Stimulated activated CD4-positive, alpha-beta T cell treated with anti-CD3 and anti-CD28 coated beads, Interleukin-4, amount 100 ng/mL, for 1 hour (primary cell): ENCODE measurements around the gene RETN.
"Not testable (repeated sequence)": the region's sequence is repeated elsewhere in the genome, so short reads cannot be mapped to it uniquely, and the experiment has no call there.

Experiments
- DNase-seq: peaks from one replicate; pipeline ENCODE4 v3.0.0-alpha.2; 2020

RETN gene

DNA sequence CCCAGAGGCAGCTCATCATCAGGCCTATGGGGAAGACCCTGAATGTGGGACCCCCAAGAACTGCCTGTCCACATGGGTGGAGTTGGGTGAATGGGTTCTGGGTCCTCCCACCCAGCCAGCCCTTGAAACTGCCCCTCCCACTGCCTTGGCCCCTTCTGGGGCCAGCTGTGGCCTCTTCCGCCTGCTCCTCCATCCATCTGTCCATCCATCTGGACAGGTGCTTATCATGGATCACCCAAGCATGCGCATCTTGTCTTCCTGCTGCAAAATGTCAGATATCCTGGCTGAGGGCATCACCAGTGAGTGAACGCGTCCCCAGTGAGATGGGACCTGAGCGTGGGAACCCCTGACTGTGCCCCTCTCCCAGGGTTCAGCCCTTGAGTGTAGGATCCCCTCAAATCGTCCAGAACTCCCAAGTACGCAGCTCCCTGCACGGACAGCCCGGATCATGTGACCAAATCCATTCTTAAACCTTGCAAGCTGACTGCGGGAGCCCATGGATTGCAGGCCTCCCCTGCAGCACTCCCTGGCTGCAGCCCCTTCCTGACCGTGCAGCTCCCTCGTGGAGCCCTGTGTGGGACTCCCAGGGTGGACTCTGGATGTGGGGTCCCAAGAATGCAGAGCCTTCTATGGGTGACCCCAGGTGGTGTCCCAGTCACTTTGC is 29.9 kb upstream of the RETN start:
- DNase-seq, result no peak

DNA sequence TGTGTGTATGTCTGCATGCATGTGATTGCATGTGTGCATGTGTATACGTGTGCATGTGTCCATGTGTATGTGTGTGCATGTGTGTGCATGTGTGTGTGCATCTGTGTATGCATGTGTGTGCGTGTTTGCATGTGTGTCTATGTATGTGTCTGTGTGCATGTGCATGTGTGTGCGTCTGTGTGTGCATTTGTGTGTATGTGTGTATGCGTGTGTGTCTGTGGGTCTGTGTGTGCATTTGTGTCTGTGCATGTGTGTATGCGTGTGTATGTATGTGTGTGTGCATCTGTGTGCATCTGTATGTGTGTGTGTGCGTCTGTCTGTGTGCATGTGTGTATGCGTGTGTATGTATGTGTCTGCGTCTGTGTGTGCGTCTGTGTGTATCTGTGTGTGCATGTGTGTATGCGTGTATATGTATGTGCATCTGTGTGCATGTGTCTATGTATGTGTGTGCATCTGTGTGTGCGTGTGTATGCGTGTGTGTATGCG is 28.9 kb upstream of the RETN start:
- no peak for DNase-seq

DNA sequence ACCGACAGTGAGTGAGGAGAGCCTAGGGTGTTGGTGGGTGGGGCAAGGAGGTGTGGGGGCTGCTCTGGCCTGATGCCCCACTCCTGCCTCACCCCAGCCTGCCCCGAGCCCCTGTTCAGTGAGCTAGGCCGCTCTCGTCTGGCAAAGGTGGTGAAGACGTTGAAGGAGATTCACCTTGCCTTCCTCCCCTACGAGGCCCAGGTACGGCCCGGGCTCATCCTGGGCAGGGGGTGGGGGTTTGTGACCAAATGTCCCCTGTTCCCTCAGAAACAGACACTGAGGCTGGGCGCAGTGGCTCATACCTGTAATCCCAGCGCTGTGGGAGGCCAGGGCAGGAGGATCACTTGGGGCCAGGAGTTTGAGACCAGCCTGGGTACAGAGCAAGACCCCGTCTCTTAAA is 28.0 kb upstream of the RETN start:
- no peak for DNase-seq

DNA sequence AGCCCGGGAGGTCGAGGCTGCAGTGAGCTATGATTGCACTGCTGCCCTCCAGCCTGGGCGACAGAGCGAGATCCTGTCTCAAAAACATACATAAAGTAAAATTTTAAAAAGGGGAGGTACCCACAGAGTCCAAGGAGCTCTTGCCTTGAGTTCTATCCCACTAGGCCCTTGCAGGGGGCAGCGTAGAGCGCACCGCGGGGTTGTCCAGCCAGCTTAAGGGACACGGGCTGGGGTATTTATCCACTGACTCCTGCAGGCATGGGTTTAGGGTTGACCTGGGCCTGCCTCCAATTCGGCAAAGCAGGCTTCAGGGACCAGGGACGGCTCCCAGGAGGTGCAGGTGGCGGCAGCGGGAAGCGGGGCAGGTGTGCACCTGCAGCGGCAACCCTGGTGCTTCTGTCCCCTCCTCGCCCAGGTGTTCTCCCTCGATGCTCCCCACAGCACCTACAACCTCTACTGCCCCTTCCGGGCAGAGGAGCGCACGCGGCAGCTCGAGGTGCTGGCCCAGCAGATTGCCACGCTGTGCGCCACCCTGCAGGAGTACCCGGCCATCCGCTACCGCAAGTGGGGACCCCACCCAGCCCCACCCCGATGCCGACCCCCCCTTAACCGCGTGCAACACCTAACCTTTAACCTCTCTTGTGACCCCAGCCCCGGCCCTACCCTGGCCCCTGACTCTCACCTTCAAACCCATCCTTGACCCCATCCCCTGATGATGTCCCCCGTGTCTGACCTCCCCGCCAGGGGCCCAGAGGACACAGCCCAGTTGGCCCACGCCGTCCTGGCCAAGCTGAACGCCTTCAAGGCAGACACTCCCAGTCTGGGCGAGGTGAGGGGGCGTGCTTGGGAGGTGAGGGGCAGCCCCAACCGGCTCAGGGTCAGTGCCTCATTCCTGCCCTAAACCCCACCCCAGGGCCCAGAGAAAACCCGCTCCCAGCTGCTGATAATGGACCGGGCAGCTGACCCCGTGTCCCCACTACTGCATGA is 27.3 kb upstream of the RETN start:
- DNase-seq, result no peak

DNA sequence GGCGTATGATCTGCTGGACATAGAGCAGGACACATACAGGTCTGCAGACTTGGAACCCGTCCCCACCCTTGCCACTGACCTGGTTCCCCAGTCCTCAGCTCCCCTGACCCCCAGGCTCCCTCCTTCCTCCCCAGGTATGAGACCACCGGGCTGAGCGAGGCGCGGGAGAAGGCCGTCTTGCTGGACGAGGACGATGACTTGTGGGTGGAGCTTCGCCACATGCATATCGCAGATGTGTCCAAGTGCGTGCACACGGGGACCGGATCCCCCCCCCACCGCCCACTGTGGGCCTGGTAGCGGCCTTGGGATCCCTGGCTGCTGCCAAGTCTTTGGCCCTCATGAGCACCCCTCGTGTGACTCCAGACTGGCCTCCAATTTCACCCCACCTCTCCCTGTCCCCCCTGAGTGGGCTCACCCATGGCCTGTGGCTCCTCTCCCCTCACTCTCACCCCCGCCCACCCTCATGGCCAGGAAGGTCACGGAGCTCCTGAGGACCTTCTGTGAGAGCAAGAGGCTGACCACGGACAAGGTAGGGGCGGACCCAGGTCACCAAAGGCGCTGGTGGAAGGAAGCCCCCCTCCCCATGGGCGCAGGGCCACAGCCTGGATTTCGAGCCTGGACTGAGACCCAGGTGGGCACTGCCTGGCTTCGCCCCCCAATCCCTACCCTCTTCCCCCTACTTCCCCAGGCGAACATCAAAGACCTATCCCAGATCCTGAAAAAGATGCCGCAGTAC is 26.4 kb upstream of the RETN start:
- no peak for DNase-seq

DNA sequence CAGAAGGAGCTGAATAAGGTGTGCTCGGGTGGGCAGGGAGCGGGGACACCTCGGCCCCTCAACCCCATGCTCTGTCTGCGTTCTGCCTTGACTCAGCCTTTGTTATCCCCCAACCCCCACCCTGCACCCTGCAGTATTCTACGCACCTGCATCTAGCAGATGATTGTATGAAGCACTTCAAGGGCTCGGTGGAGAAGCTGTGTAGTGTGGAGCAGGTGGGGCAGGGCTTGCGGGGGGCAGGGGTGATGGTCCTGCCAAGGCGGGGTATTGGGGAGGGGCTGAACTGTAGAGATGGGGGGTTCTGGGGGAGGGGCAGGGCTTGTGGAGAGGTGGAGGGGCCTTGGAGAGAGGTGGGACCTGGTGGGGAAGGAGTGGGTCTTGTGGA is 25.8 kb upstream of the RETN start:
- DNase-seq, result no peak

DNA sequence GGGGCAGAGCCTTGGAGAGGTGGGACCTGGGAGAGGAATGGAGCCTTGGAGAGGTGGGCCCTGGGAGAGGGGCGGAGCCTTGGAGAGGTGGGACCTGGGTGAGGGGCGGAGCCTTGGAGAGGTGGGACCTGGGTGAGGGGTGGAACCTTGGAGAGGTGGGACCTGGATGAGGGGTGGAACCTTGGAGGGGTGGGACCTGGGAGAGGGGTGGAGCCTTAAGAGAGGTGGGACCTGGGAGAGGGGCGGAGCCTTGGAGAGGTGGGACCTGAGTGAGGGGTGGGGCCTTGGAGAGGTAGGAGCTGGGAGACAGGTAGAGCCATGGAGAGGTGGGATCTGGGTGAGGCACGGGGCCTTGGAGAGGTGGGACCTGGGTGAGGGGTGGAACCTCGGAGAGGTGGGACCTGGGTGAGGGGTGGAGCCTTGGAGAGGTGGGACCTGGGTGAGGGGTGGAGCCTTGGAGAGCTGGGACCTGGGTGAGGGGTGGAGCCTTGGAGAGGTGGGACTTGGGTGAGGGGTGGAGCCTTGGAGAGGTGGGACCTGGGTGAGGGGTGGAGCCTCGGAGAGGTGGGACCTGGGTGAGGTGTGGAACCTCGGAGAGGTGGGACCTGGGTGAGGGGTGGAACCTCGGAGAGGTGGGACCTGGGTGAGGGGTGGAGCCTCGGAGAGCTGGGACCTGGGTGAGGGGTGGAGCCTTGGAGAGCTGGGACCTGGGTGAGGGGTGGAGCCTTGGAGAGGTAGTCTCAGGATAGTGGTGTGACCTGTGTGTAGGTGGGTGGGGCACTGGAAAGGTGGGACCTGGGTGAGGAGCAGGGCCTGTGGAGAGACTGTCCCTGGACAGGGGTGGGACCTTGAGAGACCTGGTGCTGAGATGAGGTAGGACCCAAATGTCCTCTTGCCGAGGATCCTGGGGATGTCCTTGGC is 25.0 kb upstream of the RETN start:
- DNase-seq, result not testable (repeated sequence)

DNA sequence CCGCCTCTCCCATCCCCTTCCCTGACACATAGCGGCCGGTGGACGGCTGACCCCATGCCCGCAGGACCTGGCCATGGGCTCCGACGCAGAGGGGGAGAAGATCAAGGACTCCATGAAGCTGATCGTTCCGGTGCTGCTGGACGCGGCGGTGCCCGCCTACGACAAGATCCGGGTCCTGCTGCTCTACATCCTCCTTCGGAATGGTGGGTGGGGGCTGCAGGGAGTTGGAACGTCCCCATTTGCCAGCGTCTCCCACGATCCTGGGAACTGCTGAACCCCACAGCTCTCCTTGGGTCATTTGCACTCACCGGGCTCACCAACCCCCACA is 24.3 kb upstream of the RETN start:
- DNase-seq, result no peak

DNA sequence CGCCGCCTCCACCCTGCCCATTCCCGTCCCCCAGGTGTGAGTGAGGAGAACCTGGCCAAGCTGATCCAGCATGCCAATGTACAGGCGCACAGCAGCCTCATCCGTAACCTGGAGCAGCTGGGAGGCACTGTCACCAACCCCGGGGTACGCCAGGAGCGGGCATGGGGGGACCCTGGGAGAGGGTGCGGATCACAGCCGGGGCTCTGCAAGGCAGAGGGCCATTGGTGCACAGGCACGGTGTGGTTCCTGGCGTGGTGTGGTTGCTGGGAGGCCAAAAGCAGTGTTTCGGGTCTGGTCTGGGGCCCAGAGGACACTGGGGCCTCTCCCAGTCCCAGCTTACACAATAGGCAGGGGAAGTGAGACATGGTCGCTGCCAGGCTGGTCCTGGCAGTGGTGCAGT is 23.7 kb upstream of the RETN start:
- DNase-seq, result no peak

DNA sequence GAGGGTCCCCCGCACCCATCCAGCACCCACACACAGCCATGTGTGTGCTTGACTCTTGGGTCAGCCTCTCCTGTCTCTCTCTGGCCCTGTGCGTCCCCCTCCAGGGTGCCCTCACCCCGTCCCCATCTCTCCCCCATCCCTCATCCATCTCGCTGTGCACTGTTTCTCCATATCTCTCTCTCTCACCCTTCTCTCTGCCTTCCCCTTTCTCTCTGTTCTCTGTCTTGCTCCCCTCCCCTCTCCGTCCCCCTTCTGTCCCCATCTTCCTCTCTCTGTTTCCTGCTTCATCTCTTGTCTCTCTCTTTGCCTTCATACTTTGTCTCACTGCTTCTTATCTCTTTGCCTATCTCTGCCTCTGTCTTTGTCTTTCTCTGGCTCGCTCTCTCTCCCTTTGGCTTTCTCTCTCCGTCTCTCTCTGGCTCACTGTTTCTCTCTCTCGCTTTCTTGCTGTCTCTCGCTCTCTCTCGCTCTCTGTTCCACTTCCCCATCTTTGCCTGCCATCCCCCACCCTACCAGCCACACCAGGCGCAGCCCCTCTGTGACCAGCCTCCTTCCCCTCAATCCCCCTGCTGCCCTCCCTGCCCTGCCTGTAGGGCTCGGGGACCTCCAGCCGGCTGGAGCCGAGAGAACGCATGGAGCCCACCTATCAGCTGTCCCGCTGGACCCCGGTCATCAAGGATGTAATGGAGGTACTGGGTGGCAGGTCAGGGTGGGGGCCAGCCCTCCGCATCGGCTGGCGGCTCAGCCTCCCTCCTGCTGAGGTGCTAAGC is 23.0 kb upstream of the RETN start:
- no peak for DNase-seq

DNA sequence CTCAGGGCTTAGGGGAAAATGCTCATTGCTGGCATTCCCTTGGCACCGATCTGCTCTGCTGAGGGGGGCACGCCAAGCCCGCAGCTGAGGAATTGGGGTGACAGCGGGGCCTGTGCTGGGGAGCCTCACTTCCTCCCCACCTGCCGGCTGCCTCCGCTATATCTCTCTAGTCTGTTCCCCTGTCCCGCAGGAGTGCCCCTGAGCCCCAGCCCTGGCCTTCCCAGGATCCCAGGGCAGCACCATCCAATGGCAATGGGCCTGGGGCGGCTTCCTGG is 22.5 kb upstream of the RETN start:
- DNase-seq, result no peak

DNA sequence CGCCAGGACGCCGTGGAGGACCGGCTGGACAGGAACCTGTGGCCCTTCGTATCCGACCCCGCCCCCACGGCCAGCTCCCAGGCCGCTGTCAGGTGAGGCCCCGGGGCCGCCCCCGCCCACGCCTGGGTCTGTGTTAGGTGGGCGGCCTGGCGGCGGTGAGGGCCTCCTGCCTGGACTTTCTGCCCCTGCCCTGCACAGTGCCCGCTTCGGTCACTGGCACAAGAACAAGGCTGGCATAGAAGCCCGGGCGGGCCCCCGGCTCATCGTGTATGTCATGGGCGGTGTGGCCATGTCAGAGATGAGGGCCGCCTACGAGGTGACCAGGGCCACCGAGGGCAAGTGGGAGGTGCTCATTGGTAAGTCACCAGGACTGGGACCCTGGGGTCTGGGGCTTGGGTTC is 21.7 kb upstream of the RETN start:
- DNase-seq, result no peak

DNA sequence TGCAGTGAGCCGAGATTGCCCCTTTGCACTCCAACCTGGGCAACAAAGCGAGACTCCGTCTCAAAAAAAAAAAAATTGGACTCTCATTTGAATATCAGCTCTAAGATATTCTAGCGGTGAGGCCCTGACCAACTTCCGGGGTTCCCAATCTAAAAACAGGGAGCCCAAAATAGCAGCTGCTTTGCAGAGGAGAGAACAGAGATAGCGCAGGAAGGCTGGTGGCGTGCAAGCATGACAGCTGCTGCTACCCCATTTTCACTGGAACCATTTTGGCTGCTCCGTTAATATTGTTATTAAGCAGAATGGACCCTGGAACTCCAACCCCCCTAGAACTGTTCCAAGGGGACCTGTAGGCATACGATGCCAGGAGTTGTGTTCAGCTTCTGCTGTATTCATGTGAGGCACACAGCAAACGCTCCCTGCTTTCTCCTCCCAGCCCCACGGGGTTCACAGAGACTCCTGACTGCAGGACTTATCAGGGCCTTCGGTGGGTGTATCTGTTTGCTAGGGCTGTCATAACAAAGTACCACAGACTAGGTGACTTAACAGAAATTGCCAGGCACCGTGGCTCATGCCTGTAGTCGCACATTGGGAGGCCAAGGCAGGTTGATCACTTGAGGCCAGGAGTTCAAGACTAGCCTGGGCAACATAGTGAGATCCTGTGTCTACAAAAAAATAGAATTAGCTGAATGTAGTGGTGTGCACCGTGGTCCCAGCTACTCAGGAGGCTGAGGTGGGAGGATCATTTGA is 20.4 kb upstream of the RETN start:
- DNase-seq, result no peak

DNA sequence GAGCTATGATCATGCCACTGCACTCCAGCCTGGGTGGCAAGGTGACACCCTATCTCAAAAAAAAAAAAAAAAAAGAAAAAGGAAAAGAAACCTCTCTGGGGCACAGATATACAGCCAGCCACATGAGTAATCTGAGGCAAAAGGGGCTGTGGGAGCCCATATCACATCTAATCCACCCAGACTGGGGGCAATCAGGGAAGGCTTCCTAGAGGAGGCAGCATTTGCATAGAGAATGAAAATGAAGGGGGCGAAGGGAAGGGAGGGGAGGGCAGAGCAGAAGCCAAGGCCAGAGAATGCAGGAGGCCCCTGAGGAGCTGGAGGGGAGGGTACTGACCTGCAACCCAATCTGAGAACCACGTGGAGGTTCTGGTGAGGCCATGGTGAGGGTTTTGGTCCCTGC is 18.7 kb upstream of the RETN start:
- no peak for DNase-seq

DNA sequence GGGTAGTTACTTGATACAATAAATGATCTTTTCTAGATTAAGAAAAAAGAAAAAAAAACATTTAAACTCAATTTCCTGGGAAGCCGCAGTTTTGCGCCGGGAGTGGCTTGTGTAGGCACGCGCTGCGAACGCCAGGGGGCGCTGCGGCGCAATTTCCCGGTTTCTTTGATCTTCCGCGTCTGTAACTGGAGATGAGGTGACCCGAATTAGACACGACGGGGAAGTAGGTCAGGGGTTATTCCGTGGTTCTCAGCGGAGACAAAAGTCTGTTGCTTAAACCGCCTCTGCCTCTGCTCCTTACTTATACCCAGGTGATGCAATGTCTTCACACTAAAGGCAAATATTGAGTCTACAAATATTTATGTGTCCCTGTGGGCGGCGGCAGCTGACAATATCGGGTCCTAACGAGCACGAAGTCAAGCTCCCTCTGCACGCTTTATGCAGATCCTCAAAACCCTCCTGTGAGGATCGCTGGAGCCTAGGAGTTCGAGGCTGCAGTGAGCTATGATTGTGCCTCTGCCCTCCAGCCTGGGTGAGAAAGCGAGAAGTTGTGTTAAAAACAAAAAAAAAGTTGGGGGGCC is 16.7 kb upstream of the RETN start:
- DNase-seq, result peak; percentile 85

DNA sequence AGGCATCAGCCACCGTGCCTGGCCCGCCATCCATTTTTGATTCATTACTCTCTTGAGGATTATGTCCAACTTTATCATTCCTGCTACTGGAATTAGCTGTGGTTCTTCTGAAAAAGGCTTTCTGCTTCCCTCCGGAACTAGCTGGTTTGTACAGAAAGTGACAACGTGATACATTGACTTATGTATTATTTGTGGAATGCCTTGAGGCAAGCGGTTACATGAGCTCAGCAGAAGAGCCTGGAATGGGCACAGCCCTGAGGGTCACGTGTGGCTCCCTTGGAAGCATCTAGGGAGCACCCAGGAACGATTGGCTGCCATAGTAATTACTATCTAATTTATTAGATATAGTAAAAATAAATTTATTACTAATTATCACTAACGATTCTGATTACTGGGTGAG is 14.4 kb upstream of the RETN start:
- DNase-seq, result no peak

DNA sequence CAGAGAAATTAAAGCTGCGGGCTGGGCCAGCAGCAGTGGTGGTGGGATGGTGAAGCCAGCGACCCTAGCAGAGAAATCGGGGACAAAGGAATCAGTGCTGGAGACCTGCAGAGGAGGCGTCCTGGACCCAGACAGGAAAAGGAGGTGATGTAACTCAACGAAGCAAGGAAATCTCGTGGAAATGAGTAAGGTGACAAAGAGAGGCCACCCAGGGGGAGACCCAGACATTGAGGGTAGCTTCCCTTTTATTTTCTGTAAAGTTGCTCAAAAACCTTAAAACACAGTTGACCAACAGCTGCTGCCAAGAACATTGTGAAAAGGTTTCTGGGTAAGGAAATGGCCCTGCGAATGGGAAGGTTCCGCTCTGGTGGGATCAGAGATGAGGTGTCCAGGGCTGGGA is 13.3 kb upstream of the RETN start:
- DNase-seq, result no peak

DNA sequence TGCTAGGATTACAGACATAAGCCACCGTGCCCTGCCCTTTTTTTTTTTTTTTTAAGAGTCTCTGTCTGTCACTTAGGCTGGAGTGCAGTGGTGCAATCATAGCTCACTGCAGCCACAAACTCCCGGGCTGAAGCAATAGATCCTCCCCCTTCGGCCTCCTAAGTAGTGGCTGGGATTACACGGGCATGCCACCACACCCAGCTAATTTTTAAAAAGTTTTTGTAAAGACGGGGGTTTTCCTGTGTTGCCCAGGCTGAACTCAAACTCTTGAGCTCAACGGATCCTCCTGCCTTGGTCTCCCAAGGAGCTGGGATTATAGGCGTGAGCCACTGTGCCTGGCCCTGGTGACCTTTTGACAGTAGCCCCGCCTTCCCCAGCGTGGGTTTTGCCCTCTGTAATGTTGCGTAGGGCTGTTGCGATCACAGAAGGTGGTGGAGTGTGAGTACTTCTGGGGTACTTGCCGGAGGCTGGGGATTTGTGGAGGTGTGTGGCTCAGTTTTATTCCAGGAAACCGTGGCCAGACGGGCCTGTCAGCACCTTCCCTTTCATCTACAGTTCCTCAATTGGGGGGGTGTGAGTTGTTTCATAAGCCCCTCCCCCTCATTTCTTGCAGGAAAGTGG is 11.6 kb upstream of the RETN start:
- DNase-seq, result no peak

DNA sequence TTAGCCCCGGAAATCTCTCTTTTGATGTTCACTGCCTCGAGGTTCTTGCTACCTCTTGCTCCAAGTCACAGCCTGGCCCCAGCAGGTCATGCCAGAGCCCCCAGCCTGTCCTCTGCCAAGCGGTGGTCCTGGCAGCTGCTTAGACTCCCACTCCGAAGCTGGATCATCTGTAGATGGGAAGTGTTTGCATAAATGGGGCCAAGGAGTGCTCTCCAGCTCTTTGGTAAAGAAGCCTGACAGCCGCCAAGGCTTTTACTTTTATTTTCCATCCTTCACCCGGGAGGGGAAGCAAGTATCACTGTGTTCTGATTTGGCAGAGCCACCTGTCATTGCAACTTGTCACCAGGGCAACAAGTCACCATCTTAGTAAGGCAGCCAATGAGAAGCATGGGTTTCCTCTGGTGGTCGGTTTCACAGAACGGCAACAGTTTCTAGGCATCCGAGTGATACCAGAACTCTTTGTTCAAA is 10.6 kb upstream of the RETN start:
- DNase-seq, result no peak
